WTC11 (cell line): ENCODE results near the gene UBE2F. TPM values are rescaled to one million over a fixed set of nuclear protein-coding genes. Genes with fewer than 3 reads are reported as not detected.
A peak's percentile ranks its signal among the peaks of the same experiment; 100 is the strongest.

ENCODE experiments used
- ATAC-seq: fragments of 200-7000 bp; cut with Tn5 transposase; 2 replicates; pipeline ENCODE4 v1.10.0; 2021; ENCODE audit warnings: mild to moderate bottlenecking, moderate library complexity
- CTCF ChIA-PET: fragments of 300-600 bp; sonication (Branson Sonifier 250); formaldehyde crosslinking; loops from one replicate; lab custom pipeline; 2021; ENCODE audit warnings: antibody characterized with exemption; lab: Charles Lee
- POLR2A ChIA-PET: fragments of 350-600 bp; sonication (Branson Sonifier 250); formaldehyde crosslinking; loops from one replicate; lab custom pipeline; 2021; ENCODE audit warnings: antibody characterized with exemption; lab: Charles Lee
- DNase-seq: peaks from one replicate; pipeline ENCODE4 v3.0.0; 2021; ENCODE audit warnings: low spot score
- H3K27ac Mint-ChIP-seq: 2 replicates; pipeline ENCODE4 v1.8.0; 2021; ENCODE audit warnings: mixed read lengths
- H3K27me3 Mint-ChIP-seq: 2 replicates; pipeline ENCODE4 v1.8.0; 2021; ENCODE audit warnings: low read depth, mild to moderate bottlenecking, moderate library complexity, mixed read lengths
- H3K36me3 Mint-ChIP-seq: 2 replicates; pipeline ENCODE4 v1.8.0; 2021; ENCODE audit warnings: mixed read lengths
- H3K4me1 Mint-ChIP-seq: 2 replicates; pipeline ENCODE4 v1.8.0; 2022; ENCODE audit warnings: mixed read lengths
- H3K4me3 Mint-ChIP-seq: 2 replicates; pipeline ENCODE4 v1.8.0; 2021; ENCODE audit warnings: mild to moderate bottlenecking, moderate library complexity, mixed read lengths
- H3K9me3 Mint-ChIP-seq: 2 replicates; pipeline ENCODE4 v1.8.0; 2021; ENCODE audit warnings: mixed read lengths
- AR ChIP-seq: fragments of 250-450 bp; sonication (Bioruptor Pico); IDR thresholded peaks from 2 replicates; pipeline ENCODE4 v1.9.0; 2021; ENCODE audit warnings: mild to moderate bottlenecking
- CDX4 ChIP-seq: fragments of 250-450 bp; sonication (Bioruptor Pico); IDR thresholded peaks from 2 replicates; pipeline ENCODE4 v1.9.0; 2021; ENCODE audit warnings: moderate library complexity, mild to moderate bottlenecking, inconsistent platforms, borderline replicate concordance
- CREB1 ChIP-seq: sonication (generic); formaldehyde crosslinking; IDR thresholded peaks from 2 replicates; pipeline ENCODE4 v1.8.0; 2023; ENCODE audit warnings: mild to moderate bottlenecking, missing genetic modification reagents
- E2F1 ChIP-seq: sonication (generic); formaldehyde crosslinking; IDR thresholded peaks from 2 replicates; pipeline ENCODE4 v1.8.0; 2022; ENCODE audit warnings: mild to moderate bottlenecking, missing genetic modification reagents
- ESRRA ChIP-seq: sonication (generic); formaldehyde crosslinking; IDR thresholded peaks from 2 replicates; pipeline ENCODE4 v1.8.1; 2022; ENCODE audit warnings: mild to moderate bottlenecking, missing genetic modification reagents, borderline replicate concordance
- FOXP4 ChIP-seq: sonication (generic); formaldehyde crosslinking; IDR thresholded peaks from 2 replicates; pipeline ENCODE4 v1.8.0; 2022; ENCODE audit warnings: mild to moderate bottlenecking, missing genetic modification reagents
- HMGXB4 ChIP-seq: sonication (generic); formaldehyde crosslinking; IDR thresholded peaks from 2 replicates; pipeline ENCODE4 v1.8.1; 2023; ENCODE audit warnings: mild to moderate bottlenecking, moderate library complexity, missing genetic modification reagents
- JAZF1 ChIP-seq: fragments of 250-450 bp; sonication (Bioruptor Pico); IDR thresholded peaks from 2 replicates; pipeline ENCODE4 v1.9.0; 2021; ENCODE audit warnings: moderate library complexity, mild to moderate bottlenecking, inconsistent platforms
- NFATC4 ChIP-seq: fragments of 250-450 bp; sonication (Bioruptor Pico); IDR thresholded peaks from 2 replicates; pipeline ENCODE4 v1.9.0; 2021; ENCODE audit warnings: mild to moderate bottlenecking
- NFE2L1 ChIP-seq: sonication (generic); formaldehyde crosslinking; IDR thresholded peaks from 2 replicates; pipeline ENCODE4 v1.8.1; 2023; ENCODE audit warnings: missing genetic modification reagents
- NFYB ChIP-seq: sonication (generic); formaldehyde crosslinking; conservative IDR thresholded peaks from 2 replicates; pipeline ENCODE4 v1.8.0; 2022; ENCODE audit warnings: low read depth, missing genetic modification reagents
- NR1H2 ChIP-seq: sonication (generic); formaldehyde crosslinking; IDR thresholded peaks from 2 replicates; pipeline ENCODE4 v1.9.0; 2021; ENCODE audit warnings: mild to moderate bottlenecking, moderate library complexity, missing genetic modification reagents
- OVOL2 ChIP-seq: fragments of 250-450 bp; sonication (Bioruptor Pico); IDR thresholded peaks from 2 replicates; pipeline ENCODE4 v1.9.0; 2021; ENCODE audit warnings: mild to moderate bottlenecking, borderline replicate concordance
- PREB ChIP-seq: sonication (generic); formaldehyde crosslinking; IDR thresholded peaks from 2 replicates; pipeline ENCODE4 v1.8.1; 2022; ENCODE audit warnings: mild to moderate bottlenecking, missing genetic modification reagents, moderate library complexity, borderline replicate concordance
- RELA ChIP-seq: sonication (generic); formaldehyde crosslinking; IDR thresholded peaks from 2 replicates; pipeline ENCODE4 v1.8.1; 2022; ENCODE audit warnings: missing genetic modification reagents, mild to moderate bottlenecking, borderline replicate concordance
- TCF7 ChIP-seq: sonication (generic); formaldehyde crosslinking; IDR thresholded peaks from 2 replicates; pipeline ENCODE4 v1.8.0; 2022; ENCODE audit warnings: mild to moderate bottlenecking, low read depth, missing genetic modification reagents, moderate library complexity
- ZMAT4 ChIP-seq: fragments of 250-450 bp; sonication (Bioruptor Pico); IDR thresholded peaks from 2 replicates; pipeline ENCODE4 v1.9.0; 2021; ENCODE audit warnings: mild to moderate bottlenecking
- ZNF138 ChIP-seq: sonication (generic); formaldehyde crosslinking; conservative IDR thresholded peaks from 2 replicates; pipeline ENCODE4 v1.8.1; 2022; ENCODE audit warnings: mild to moderate bottlenecking, moderate library complexity, missing genetic modification reagents
- ZNF263 ChIP-seq: sonication (generic); formaldehyde crosslinking; IDR thresholded peaks from 2 replicates; pipeline ENCODE4 v1.8.1; 2022; ENCODE audit warnings: low read depth, mild to moderate bottlenecking, moderate library complexity, missing genetic modification reagents
- ZSCAN18 ChIP-seq: fragments of 250-450 bp; sonication (Bioruptor Pico); IDR thresholded peaks from 2 replicates; pipeline ENCODE4 v2.1.2; 2022; ENCODE audit warnings: mild to moderate bottlenecking, moderate library complexity
- total RNA-seq: library from RNA; stranded (reverse); gene quantifications from 3 replicates; pipeline ENCODE4 v1.2.3, GENCODE V29; 2021

The UBE2F gene
- total RNA-seq, 1 experiment from 2014 or later, result 49.5 TPM

- peaks cover 35% of the 10 kb centered on the region for H3K4me1 Mint-ChIP-seq
- H3K27me3 Mint-ChIP-seq, result no peaks in the 10 kb centered on the region
- H3K27ac Mint-ChIP-seq, result no peak overlapping the region
- ChIA-PET CTCF (interaction anchor here (0.6 to 1.2 kb wide), 2 partner anchors 122 to 131 kb away, joined by 3 to 5 read pairs; no protein-coding TSS in a partner anchor), POLR2A (no interaction called here)
- no peaks in the 10 kb centered on the region; the same call in 1 of the 2 replicates for H3K9me3 Mint-ChIP-seq
- no peak overlapping the region for H3K4me3 Mint-ChIP-seq
- ATAC-seq, result peak; percentile 23; the same call in 1 of the 2 replicates
- H3K36me3 Mint-ChIP-seq, result peaks cover 9% of the 10 kb centered on the region
- DNase-seq, result no peak
- no peak for TF ChIP-seq NFATC4 (CRISPR knock-in tag)
- TF ChIP-seq PREB (CRISPR knock-in tag), result no peak
- TF ChIP-seq NFE2L1 (CRISPR knock-in tag), result no peak
- TF ChIP-seq OVOL2, result no peak
- TF ChIP-seq ESRRA, result no peak
- TF ChIP-seq ZSCAN18 (CRISPR knock-in tag), result no peak
- no peak for TF ChIP-seq FOXP4 (CRISPR knock-in tag)
- no peak for TF ChIP-seq ZNF138 (CRISPR knock-in tag)
- TF ChIP-seq NFYB (CRISPR knock-in tag), result no peak
- no peak for TF ChIP-seq TCF7
- TF ChIP-seq CDX4, result no peak
- no peak for TF ChIP-seq JAZF1 (CRISPR knock-in tag)
- TF ChIP-seq ZNF263, result no peak
- TF ChIP-seq NR1H2, result no peak
- no peak for TF ChIP-seq RELA (CRISPR knock-in tag)
- no peak for TF ChIP-seq ZMAT4 (CRISPR knock-in tag)
- no peak for TF ChIP-seq HMGXB4 (CRISPR knock-in tag)
- no peak for TF ChIP-seq AR
- TF ChIP-seq E2F1 (CRISPR knock-in tag), result no peak
- TF ChIP-seq CREB1 (CRISPR knock-in tag), result no peak
Measured at GRCh38 chr2:237980087-237980486, 13.3 kb downstream of the UBE2F start.
